IPS-15b (cell line): ENCODE measurements around the gene KRT15.

ENCODE experiments used
- H3K27me3 ChIP-seq: one replicate; pipeline ENCODE4 v1.6.1; 2013; ENCODE audit warnings: low read length; ENCODE audit not compliant: control insufficient read depth, insufficient read depth
- H3K36me3 ChIP-seq: one replicate; pipeline ENCODE4 v1.6.1; 2013; ENCODE audit warnings: low read length; ENCODE audit not compliant: control insufficient read depth, insufficient read depth
- H3K4me1 ChIP-seq: one replicate; pipeline ENCODE4 v1.6.1; 2013; ENCODE audit warnings: mild to moderate bottlenecking, low read length; ENCODE audit not compliant: control insufficient read depth, insufficient read depth
- H3K4me3 ChIP-seq: one replicate; pipeline ENCODE4 v1.5.1; 2013; ENCODE audit warnings: low read depth, low read length
- H3K9ac ChIP-seq: one replicate; pipeline ENCODE4 v1.6.1; 2013; ENCODE audit warnings: low read depth, mild to moderate bottlenecking, low read length
- H3K9me3 ChIP-seq: one replicate; pipeline ENCODE4 v1.6.1; 2013; ENCODE audit warnings: mild to moderate bottlenecking, low read length; ENCODE audit not compliant: control insufficient read depth, insufficient read depth

Gene KRT15

DNA sequence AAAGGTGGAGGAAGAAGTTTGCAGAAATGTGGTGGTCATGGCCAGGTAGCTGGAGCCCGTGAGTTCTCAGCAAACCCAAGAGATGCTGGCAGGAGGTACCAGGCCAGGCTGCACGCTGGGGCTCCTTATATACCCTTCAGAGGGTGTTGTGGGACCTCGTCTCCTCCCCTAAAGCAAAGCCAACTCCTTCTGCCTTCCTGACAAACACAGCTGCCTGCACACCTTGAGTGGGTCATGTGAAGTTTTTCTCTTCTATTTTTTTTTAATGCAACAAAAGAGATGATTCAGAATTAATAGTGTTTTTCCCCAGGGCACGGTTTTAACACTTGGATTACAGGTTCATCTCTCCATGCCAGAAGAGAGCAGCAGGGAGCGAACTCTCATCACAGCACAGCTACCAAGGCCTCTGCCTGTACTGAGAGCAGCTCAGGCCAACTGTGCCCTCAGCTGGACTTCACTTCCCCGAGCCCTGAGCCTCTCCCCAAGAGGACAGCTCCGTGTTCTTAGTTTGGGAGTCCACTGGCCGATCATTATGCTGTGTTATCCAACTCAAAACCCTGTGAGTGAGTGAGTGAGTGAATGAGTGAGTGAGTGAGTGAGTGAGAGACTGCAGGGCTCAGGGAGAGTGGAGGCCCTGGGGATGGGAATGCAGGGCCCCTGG lies at the start of gene KRT15:
TSS of gene KRT15 (minus strand) at position 102 of the 661 bp plus-strand sequence. CDS start at position 39, 63 bp downstream.
- H3K9ac ChIP-seq: no peak within 1 kb of the TSS
- H3K27me3 ChIP-seq: no peaks in the 10 kb centered on the region
- H3K36me3 ChIP-seq: peaks cover 6% of the 10 kb centered on the region
- H3K4me1 ChIP-seq: peaks cover 7% of the 10 kb centered on the region
- no peak within 1 kb of the TSS for H3K4me3 ChIP-seq
- no peaks in the 10 kb centered on the region for H3K9me3 ChIP-seq

DNA sequence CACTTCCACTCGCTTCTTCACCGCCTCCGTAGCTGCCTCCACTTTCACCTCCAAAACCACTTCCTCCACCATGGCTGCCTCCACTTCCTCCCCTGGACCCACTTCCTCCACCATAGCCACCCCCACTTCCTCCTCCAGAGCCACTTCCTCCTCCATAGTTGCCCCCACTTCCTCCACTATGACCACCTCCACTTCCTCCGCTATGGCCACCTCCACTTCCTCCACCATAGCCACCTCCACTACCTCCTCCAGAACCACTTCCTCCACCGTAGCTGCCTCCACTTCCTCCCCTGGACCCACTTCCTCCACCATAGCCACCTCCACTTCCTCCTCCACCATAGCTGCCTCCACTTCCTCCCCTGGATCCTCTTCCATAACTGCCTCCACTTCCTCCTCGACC lies 48.6 kb upstream of the KRT15 start:
- Histone ChIP-seq H3K9ac (no peak overlapping the region), H3K36me3 (no peaks in the 10 kb centered on the region), H3K27me3 (no peaks in the 10 kb centered on the region), H3K9me3 (no peaks in the 10 kb centered on the region), H3K4me3 (no peak overlapping the region), H3K4me1 (no peaks in the 10 kb centered on the region)

DNA sequence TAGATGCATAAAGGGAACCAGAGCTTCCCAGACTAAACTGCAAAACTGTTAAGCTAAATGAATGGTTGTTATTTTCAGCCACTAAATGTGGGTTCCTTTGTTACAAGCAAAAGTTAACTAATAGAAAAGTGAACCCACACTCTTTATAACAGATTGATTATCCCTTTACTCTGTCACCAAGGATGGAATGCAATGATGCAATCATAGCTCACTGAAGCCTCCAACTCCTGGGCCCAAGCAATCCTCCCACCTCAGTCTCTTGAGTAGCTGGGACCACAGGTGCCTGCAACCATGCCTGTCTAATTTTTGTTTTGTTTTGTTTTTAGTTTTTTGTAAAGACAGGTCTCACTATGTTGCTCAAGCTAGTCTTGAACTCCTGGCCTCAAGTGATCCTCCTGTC lies 46.6 kb upstream of the KRT15 start:
- no peaks in the 10 kb centered on the region for H3K9me3 ChIP-seq
- H3K27me3 ChIP-seq: no peaks in the 10 kb centered on the region
- no peak overlapping the region for H3K9ac ChIP-seq
- no peaks in the 10 kb centered on the region for H3K36me3 ChIP-seq
- H3K4me1 ChIP-seq: no peaks in the 10 kb centered on the region
- H3K4me3 ChIP-seq: no peak overlapping the region

DNA sequence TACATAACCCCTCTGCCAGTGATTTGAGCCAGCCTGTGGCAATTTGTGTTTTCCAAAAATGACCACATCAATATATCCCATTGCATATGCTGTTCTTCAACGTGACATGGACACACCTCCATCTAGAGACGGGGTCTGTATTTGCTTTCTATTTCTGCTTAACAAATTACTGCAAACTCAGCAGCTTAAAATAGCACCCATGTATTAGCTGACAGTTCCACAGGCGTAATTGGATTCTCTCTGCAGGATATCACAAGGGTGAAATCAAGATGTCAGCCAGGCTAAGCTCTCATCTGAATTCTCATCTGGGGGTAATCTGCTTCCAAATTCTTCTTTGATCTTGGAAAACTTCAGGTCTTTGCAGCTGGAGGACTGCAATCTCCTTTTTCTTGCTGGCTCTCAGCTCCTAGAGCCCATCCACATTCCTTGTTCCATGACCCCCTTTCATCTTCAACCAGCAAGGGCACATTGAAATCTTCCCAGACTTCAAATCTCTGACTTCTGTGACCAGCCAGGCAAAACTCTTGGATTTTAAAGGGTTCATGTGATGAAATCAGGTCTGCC lies 45.0 kb upstream of the KRT15 start:
- Histone ChIP-seq H3K36me3 (no peaks in the 10 kb centered on the region), H3K4me3 (no peak overlapping the region), H3K27me3 (no peaks in the 10 kb centered on the region), H3K9me3 (no peaks in the 10 kb centered on the region), H3K9ac (no peak overlapping the region), H3K4me1 (no peaks in the 10 kb centered on the region)

DNA sequence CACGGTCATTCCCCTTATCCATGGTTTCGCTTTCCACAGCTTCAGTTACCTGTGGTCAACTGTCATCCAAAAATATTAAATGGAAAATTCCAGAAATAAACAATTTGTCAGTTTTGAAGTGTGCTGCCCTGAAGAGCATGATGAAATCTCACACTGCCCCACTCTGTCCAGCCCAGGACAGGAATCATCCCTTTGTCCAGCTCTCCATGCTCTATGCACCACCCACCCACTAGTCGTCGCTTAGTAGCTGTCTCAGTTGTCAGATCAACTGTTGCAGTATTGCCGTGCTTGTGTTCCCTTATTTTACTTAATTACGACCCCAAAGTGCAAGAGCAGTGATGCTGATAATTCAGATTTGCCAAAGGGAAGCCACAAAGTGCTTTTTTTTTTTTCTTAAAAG lies 42.9 kb upstream of the KRT15 start:
- no peaks in the 10 kb centered on the region for H3K36me3 ChIP-seq
- no peak overlapping the region for H3K9ac ChIP-seq
- H3K4me1 ChIP-seq: no peaks in the 10 kb centered on the region
- H3K27me3 ChIP-seq: no peaks in the 10 kb centered on the region
- no peak overlapping the region for H3K4me3 ChIP-seq
- H3K9me3 ChIP-seq: no peaks in the 10 kb centered on the region

DNA sequence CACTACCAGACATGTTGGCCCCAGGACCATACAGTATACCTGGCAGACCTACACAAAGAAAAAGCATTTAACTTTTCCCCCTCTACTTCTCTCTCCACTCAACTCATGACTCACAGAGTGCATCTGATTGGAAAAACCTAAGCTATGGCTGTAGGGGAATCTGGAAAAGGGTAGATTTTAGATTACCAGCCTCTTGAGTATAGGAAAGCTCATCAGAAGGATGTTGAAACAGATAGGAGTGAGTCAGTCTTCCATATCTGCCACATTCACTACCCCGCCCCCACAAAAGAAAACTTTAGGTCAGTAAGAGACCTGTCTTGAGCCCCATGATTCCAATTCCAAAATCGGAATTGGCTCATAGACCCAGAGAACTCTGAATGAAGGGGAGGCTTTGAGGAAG lies 40.9 kb upstream of the KRT15 start:
- Histone ChIP-seq H3K36me3 (no peaks in the 10 kb centered on the region), H3K27me3 (no peaks in the 10 kb centered on the region), H3K4me1 (no peaks in the 10 kb centered on the region), H3K9me3 (no peaks in the 10 kb centered on the region), H3K4me3 (no peak overlapping the region), H3K9ac (no peak overlapping the region)

DNA sequence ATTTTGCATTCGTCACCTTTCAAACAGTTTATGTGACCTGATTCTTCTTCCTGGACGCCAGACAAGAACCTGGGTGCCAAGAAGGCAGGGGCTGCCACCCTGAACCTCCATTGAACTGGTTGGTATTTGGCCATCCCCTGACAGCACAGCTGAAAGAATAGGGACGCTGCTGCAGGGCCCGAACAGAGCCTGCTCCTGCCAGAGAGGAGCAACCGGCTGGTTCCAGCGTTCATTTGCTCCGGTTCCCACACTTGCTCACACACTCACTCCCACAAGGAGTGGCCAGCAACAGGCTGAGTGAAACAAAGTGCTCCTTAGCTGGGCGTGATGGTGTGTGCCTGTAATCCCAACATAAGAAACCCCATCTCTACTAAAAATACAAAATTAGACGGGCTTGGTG lies 38.2 kb upstream of the KRT15 start:
- Histone ChIP-seq H3K9ac (no peak overlapping the region), H3K4me1 (peaks cover 3% of the 10 kb centered on the region), H3K9me3 (no peaks in the 10 kb centered on the region), H3K4me3 (no peak overlapping the region), H3K27me3 (no peaks in the 10 kb centered on the region), H3K36me3 (no peaks in the 10 kb centered on the region)

DNA sequence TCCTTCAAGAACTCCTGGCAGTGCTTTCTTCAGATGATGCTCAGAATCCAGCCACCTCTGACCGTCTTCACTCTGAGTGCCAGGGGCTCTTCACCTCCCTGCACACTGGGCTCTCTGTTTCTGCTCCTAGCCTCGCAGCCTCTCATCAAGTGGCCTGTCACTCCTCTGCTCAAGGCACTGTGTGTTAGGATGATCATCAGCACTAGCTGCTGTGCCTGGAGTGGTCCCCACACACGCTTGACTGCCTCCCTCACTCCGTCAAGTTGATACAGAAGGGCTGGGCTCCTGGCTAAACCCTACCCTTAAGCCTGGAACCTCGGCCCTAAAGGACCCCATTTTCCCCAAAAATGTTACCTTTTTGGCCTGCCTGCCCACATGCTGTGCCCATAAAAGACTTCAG lies 37.6 kb upstream of the KRT15 start:
- H3K4me3 ChIP-seq: no peak overlapping the region
- no peaks in the 10 kb centered on the region for H3K36me3 ChIP-seq
- no peaks in the 10 kb centered on the region for H3K27me3 ChIP-seq
- H3K9ac ChIP-seq: no peak overlapping the region
- peaks cover 3% of the 10 kb centered on the region for H3K4me1 ChIP-seq
- H3K9me3 ChIP-seq: no peaks in the 10 kb centered on the region

DNA sequence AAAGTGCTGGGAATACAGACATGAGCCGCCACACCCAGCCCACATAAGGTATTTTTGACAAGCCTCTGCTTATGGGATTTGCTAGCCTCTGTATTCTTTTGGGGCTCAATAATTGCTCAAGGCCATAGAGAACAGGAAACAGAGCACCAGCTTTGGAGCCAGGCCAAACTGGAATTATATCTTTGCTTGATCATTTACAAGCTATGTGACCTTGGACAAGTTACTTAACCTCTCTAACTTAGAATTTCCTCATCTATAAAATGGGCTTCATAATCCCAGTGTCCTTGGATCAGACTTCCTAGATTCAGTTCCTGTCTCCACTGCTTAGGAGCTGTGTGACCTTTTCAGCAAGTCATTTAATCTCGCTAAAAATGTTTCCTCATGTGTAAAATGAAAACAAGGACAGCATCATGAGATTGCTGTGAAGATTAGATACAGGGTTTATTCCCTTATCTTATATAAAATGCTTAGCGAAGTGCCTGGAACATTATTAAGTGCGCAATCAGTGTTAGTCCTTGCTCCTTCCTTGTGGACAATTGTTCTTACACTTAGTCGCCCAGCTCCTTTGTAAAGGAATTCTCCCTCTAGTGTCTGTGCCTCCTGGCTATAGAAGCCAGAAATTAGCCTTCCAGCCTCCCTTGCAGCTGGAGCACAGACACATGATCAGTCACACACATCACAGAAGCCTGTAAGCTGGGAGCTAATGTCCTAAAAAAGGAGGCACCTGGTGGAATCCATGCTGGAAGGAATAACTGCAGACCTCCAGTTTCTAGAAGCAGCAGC lies 36.6 kb upstream of the KRT15 start:
- Histone ChIP-seq H3K4me3 (no peak overlapping the region), H3K36me3 (no peaks in the 10 kb centered on the region), H3K27me3 (no peaks in the 10 kb centered on the region), H3K4me1 (peaks cover 3% of the 10 kb centered on the region), H3K9ac (no peak overlapping the region), H3K9me3 (no peaks in the 10 kb centered on the region)

DNA sequence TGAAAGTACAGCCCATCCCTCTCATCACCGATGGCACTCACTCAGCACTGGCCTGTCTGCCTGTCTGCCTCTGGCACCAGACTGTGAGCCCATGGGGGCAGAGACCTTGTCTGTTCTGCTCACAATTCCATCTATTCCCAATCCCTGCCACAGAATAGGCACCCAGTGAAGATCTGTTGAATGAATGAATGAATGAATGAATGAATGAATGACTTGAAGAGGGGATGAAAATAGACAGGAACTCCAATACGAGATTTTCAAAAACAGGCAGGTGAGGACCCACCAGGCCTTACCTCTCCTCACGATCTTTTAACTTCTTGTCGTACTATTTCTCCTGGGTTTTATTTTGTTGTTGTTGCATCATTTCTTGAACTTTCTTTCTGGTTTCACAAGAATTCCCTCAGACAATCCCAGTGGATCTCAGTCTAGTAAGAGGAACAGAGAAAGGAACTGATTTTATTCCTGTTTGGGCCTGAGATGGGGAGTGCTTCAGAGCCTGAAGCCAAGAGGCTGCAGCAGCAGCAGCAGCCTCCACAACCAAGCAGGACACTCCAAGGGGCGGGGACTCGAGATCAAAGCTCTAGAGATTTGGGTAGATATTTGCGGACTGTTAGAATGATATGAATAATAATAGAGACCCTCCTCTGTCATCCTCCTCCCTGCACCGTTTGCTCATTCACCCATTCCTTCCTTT lies 35.4 kb upstream of the KRT15 start:
- no peak overlapping the region for H3K9ac ChIP-seq
- no peak overlapping the region for H3K4me3 ChIP-seq
- H3K27me3 ChIP-seq: no peaks in the 10 kb centered on the region
- no peaks in the 10 kb centered on the region for H3K9me3 ChIP-seq
- no peaks in the 10 kb centered on the region for H3K36me3 ChIP-seq
- peaks cover 3% of the 10 kb centered on the region for H3K4me1 ChIP-seq

DNA sequence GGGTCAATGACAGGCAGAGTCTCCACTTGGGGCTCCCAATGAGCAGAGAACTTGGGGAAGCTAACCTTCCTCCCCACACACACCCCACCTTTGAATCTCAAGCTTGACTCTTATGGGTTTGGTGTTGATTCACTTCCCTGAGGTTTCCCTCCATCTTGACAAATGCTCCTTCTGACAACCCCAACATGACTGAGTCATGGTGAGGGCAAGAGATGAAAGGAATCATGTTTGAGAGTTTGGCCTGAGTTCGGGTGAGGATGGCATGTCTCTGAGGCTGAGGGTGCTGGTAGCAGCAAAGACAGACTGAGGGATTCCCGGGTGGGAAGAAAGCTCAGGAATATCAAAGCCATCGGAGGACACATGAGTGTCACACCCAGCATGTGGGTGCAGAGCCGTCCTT lies 34.5 kb upstream of the KRT15 start:
- Histone ChIP-seq H3K4me1 (peaks cover 3% of the 10 kb centered on the region), H3K27me3 (peaks cover 3% of the 10 kb centered on the region), H3K9me3 (no peaks in the 10 kb centered on the region), H3K36me3 (no peaks in the 10 kb centered on the region), H3K9ac (no peak overlapping the region), H3K4me3 (no peak overlapping the region)
